ENCODE data around the gene IDI2.

IDI2 gene

GRCh38 chr10:997266-998022 is 28.2 kb downstream of the IDI2 start:
- no peak for DNase-seq (ENCODE audit: low read depth)
- no peak for TF ChIP-seq CTCF (IDR thresholded peaks at IDR 0.05; ENCODE audit: low read depth, low read length, missing control alignments)
- H3K4me3 ChIP-seq (ENCODE audit: low read depth, low read length) = no peak overlapping the region

GRCh38 chr10:996031-996430 is 29.6 kb downstream of the IDI2 start:
- H3K4me3 ChIP-seq (ENCODE audit: low read depth, low read length) = no peak overlapping the region
- TF ChIP-seq CTCF (IDR thresholded peaks at IDR 0.05; ENCODE audit: low read depth, low read length, missing control alignments) = no peak
- no peak for DNase-seq (ENCODE audit: low read depth)

GRCh38 chr10:995559-995926 is 30.1 kb downstream of the IDI2 start:
- TF ChIP-seq CTCF (IDR thresholded peaks at IDR 0.05; ENCODE audit: low read depth, low read length, missing control alignments) = no peak
- DNase-seq (ENCODE audit: low read depth) = no peak
- no peak overlapping the region for H3K4me3 ChIP-seq (ENCODE audit: low read depth, low read length)

- no peak for DNase-seq (ENCODE audit: low read depth)
- H3K4me3 ChIP-seq (ENCODE audit: low read depth, low read length) = no peak overlapping the region
- TF ChIP-seq CTCF (IDR thresholded peaks at IDR 0.05; ENCODE audit: low read depth, low read length, missing control alignments) = no peak
Measured at GRCh38 chr10:994836-995558, 30.7 kb downstream of the IDI2 start.

GRCh38 chr10:992871-993270 is 32.8 kb downstream of the IDI2 start:
- TF ChIP-seq CTCF (IDR thresholded peaks at IDR 0.05; ENCODE audit: low read depth, low read length, missing control alignments) = no peak
- DNase-seq (ENCODE audit: low read depth) = no peak
- no peak overlapping the region for H3K4me3 ChIP-seq (ENCODE audit: low read depth, low read length)

GRCh38 chr10:992467-992866 is 33.2 kb downstream of the IDI2 start:
- no peak overlapping the region for H3K4me3 ChIP-seq (ENCODE audit: low read depth, low read length)
- no peak for DNase-seq (ENCODE audit: low read depth)
- TF ChIP-seq CTCF (IDR thresholded peaks at IDR 0.05; ENCODE audit: low read depth, low read length, missing control alignments) = no peak

Measured in GM12864 (cell line).